ENCODE measurements around the gene TMEM208. TPM values are rescaled to one million over a fixed set of nuclear protein-coding genes. Genes with fewer than 3 reads are reported as not detected.

TMEM208 gene
- 37.6 and 43.3 TPM in 2 replicates for total RNA-seq

GRCh38 chr16:67226804-67227566, at the start of gene TMEM208:
Gene TMEM208, plus strand, starts transcription at chr16:67227130. Its CDS starts 89 bp downstream, at chr16:67227219.

GRCh38 chr16:67183627-67184452, 43.1 kb upstream of the TMEM208 start, which contains the start of gene MATCAP1:
Gene MATCAP1, minus strand, starts transcription at chr16:67183963. Its CDS starts 3,353 bp downstream, at chr16:67180610.

GRCh38 chr16:67190041-67190440, 36.9 kb upstream of the TMEM208 start, which contains the start of gene EXOC3L1:
Gene EXOC3L1, minus strand, starts transcription at chr16:67190136. Its CDS starts 460 bp downstream, at chr16:67189676.

GRCh38 chr16:67191995-67192681, 34.8 kb upstream of the TMEM208 start, which contains the start of gene E2F4:
Gene E2F4, plus strand, starts transcription at chr16:67192155. Its CDS starts 73 bp downstream, at chr16:67192228.

DNA sequence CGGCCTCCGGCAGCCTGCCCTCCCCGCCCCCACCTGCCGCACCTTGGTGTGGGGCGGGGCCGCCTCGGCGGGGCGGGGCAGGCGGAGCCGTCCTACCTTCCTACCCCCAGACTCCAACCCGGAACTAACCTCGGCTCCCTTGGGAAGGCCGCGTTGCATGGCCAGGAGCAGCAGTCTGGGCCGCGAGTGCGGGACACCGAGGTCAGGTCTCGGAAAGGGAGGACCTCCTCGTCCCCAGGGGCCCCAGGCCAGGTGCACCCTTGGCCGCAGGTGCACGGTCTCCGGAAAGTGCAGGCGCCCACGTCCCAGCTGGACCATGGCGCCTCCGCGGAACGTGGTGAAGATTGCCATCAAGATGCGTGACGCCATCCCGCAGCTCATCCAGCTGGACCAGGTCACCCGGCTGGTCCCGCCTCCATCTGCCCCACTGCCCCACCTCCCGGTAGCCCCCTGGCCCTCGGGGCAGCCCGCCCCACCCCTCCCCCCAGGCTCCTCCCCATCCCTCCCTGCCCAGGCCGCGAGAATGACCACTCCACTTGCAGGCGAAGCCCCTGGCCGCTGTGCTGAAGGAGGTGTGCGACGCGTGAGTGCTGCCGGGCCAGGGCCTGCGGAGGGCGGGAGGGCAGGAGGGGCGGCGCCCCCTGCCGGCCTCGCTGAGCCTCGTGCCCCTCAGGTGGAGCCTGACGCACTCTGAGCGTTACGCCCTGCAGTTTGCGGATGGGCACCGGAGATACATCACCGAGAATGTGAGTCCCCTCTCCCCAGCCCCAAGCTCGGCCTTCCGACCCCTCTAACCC, 27.7 kb upstream of the TMEM208 start, which contains the start of gene ELMO3:
ELMO3 (plus strand) TSS at position 121 of the 797 bp plus-strand sequence; CDS start at position 317, 196 bp downstream.

GRCh38 chr16:67247192-67248072, 20.5 kb downstream of the TMEM208 start, which contains the start of gene FHOD1:
Gene FHOD1, minus strand, starts transcription at chr16:67247481. Its CDS starts 71 bp downstream, at chr16:67247410.

DNA sequence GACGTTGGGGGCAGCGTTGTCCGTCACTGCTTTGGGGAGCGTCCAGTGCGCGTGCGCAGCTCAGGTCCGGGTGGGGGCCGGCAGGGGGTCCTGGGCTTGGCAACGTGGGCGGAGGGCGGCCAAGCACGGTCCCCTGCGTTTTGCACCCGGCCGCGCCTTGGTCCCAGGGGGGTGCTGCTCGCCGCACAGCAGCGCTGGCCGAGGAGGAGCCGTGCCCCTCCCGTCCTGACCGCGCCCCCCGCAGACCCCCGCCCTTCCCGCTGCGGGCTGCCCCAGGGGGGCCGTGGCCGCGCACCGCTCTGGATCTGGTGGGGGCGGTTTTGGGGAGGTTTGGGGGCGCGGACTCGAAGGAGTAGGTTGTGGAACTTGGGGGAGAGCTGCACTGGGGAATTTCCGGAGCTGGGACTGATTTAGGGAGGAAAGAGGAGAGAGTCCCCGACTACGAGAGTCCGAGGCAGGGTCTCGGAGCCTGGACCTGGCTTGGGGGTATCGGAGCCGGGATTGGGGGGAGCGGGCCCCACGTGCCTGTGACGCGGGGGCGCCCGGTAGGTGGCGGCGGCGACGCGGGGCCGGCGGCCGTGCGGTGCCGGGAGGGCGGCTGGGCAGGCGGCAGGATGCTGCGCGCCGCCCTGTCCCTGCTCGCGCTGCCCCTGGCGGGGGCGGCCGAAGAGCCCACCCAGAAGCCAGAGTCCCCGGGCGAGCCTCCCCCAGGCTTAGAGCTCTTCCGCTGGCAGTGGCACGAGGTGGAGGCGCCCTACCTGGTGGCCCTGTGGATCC, 21.7 kb downstream of the TMEM208 start, which contains the start of gene SLC9A5:
SLC9A5 (plus strand) TSS at position 579 of the 777 bp plus-strand sequence; CDS start at position 615, 36 bp downstream.

Other genes starting within 250 kb of the TMEM208 start
- 1.00 and 2.2 TPM in 2 replicates for gene CES4A, start 238.5 kb upstream of the TMEM208 start, total RNA-seq
- gene CBFB, start 198.0 kb upstream of the TMEM208 start, total RNA-seq = 121 and 197 TPM in 2 replicates
- 11.7 and 15.1 TPM in 2 replicates for gene PHAF1, start 117.2 kb upstream of the TMEM208 start, total RNA-seq
- gene B3GNT9, start 76.1 kb upstream of the TMEM208 start, total RNA-seq = 25.0 and 38.1 TPM in 2 replicates
- gene TRADD, start 67.2 kb upstream of the TMEM208 start, total RNA-seq = 15.3 and 25.1 TPM in 2 replicates
- gene FBXL8, start 67.2 kb upstream of the TMEM208 start, total RNA-seq = 10.5 and 15.0 TPM in 2 replicates
- gene HSF4, start 62.4 kb upstream of the TMEM208 start, total RNA-seq = 5.2 and 14.0 TPM in 2 replicates
- gene NOL3, start 56.6 kb upstream of the TMEM208 start, total RNA-seq = 10.4 and 14.6 TPM in 2 replicates
- gene MATCAP1, start 43.2 kb upstream of the TMEM208 start, total RNA-seq = 14.9 and 19.3 TPM in 2 replicates
- gene EXOC3L1, start 37.0 kb upstream of the TMEM208 start, total RNA-seq = 0.11 and 0.12 TPM in 2 replicates
- 61.1 and 79.1 TPM in 2 replicates for gene E2F4, start 35.0 kb upstream of the TMEM208 start, total RNA-seq
- 0.55 and 0.62 TPM in 2 replicates for gene ELMO3, start 28.0 kb upstream of the TMEM208 start, total RNA-seq
- 14.1 and 18.8 TPM in 2 replicates for gene FHOD1, start 20.4 kb downstream of the TMEM208 start, total RNA-seq
- 1.4 and 2.9 TPM in 2 replicates for gene SLC9A5, start 21.8 kb downstream of the TMEM208 start, total RNA-seq
- gene PLEKHG4, start 52.4 kb downstream of the TMEM208 start, total RNA-seq = 21.5 and 25.0 TPM in 2 replicates
- under 0.01 and 0.12 TPM in 2 replicates for gene KCTD19, start 99.6 kb downstream of the TMEM208 start, total RNA-seq
- gene LRRC36, start 99.7 kb downstream of the TMEM208 start, total RNA-seq = 0.22 and 1.00 TPM in 2 replicates
- 0.62 and 0.77 TPM in 2 replicates for gene TPPP3, start 166.4 kb downstream of the TMEM208 start, total RNA-seq
- gene ZDHHC1, start 189.3 kb downstream of the TMEM208 start, total RNA-seq = 6.2 and 7.4 TPM in 2 replicates
- gene HSD11B2, start 204.0 kb downstream of the TMEM208 start, total RNA-seq = 0.37 TPM in 1 of 2 replicates, not detected in the other